Ovary (tissue), 9 donors: ENCODE measurements around the gene NIT1. TPM values are rescaled to one million over a fixed set of nuclear protein-coding genes. Genes with fewer than 3 reads are reported as not detected.

Experiments
- DNase-seq, 5 donors: peaks; one replicate each; pipeline ENCODE4 v3.0.0-alpha.2; 2019 to 2020
- H3K27ac ChIP-seq, 2 donors: fragments of 200-600 bp; one replicate each; pipeline versions ENCODE4 v1.5.1 to v1.8.0; 2019 to 2022
- H3K27me3 ChIP-seq: fragments of 200-600 bp; one replicate; pipeline ENCODE4 v1.8.0; 2022
- H3K36me3 ChIP-seq: fragments of 200-600 bp; sonication (generic); one replicate; pipeline ENCODE4 v1.5.1; 2019
- H3K4me1 ChIP-seq: one replicate; pipeline ENCODE4 v1.8.1; 2013; ENCODE audit warnings: mild to moderate bottlenecking, moderate library complexity; ENCODE audit not compliant: insufficient read depth
- H3K4me3 ChIP-seq: fragments of 200-600 bp; sonication (generic); one replicate; pipeline ENCODE4 v1.5.1; 2017
- H3K9me3 ChIP-seq, 2 donors: fragments of 200-600 bp in 1 of 2; sonication (generic) in 1 of 2; one replicate each; pipeline versions ENCODE4 v1.5.1 to v1.8.1; 2013 to 2019; ENCODE audit warnings: mild to moderate bottlenecking in 1 of 2, moderate library complexity in 1 of 2
- CTCF ChIP-seq, 3 donors: fragments of 450-650 bp in 2 of 3; fragments of 200-600 bp in 1 of 3; IDR thresholded peaks; one replicate each; pipeline versions ENCODE4 v1.5.1 to v1.8.0; 2016 to 2022; ENCODE audit warnings: antibody characterized with exemption in 3 of 3, mild to moderate bottlenecking in 1 of 3
- EP300 ChIP-seq: sonication (generic); formaldehyde crosslinking; IDR thresholded peaks from one replicate; pipeline ENCODE4 v1.6.1; 2017; ENCODE audit warnings: antibody characterized with exemption
- POLR2A ChIP-seq: fragments of 450-650 bp; IDR thresholded peaks from one replicate; pipeline ENCODE4 v1.6.1; 2017; ENCODE audit warnings: antibody characterized with exemption, mild to moderate bottlenecking, moderate library complexity
- WGBS, 3 donors: extraction: QIAGEN DNeasy Blood & Tissue Kit in 1 of 3; methylation state at CpG; one replicate each; pipeline versions ENCODE4 v1.1.5 to v1.1.7; 2013 to 2017; 5-methylcytosine and 5-hydroxymethylcytosine counted together
- intact Hi-C, 4 donors: fragments of 100-400 bp; cut with DNase I; formaldehyde crosslinking; loops; one replicate each; pipeline versions ENCODE4 v1.11.0 to v1.15.1; 2022 to 2023
- polyA plus RNA-seq, 2 donors: library from polyadenylated mRNA; stranded (reverse); fragments of 200-250 nt in 1 of 2; fragments of 350-450 nt in 1 of 2; fragmentation: Illumina TruSeq in 1 of 2; extraction: RNeasy Lipid Tissue Mini Kit (QIAGEN cat#74804) in 1 of 2; gene quantifications; one replicate each; pipeline ENCODE4 v1.2.3, GENCODE V29; 2013 to 2014
- total RNA-seq, 7 donors: library from RNA; depleted of rRNA in 2 of 7; stranded (reverse); fragments of >200 nt in 2 of 7; fragmentation: NEBNext Ultra II Directional in 3 of 7; extraction: Animal tissue kit (Norgen Biotek cat#: 25700) in 3 of 7; gene quantifications; one replicate each; pipeline versions ENCODE4 v1.1.0 to v1.2.4, GENCODE V29; 2016 to 2023
- donor health status: DM: no; HTN: no; CAD: no; lungs with moderate emphysema.
- donor health status: DM: no; HTN: no; CAD: no.
- donor health status: Bipolar disorder and iron deficiency.
- donor health status: DM: yes; HTN: yes; CAD: no.
- donor health status: DM: no; HTN: no; CAD: no.
- donor health status: DM: yes; HTN: yes; CAD: no.

NIT1 gene
- total and polyA plus RNA-seq, 9 donors: 25.4 to 37.5 (median 36.6) TPM

- H3K9me3 ChIP-seq: no peaks in the 10 kb centered on the region
- no peak overlapping the region for H3K4me3 ChIP-seq
- intact Hi-C loops: no loop called here
- no peak overlapping the region for H3K27ac ChIP-seq
- H3K36me3 ChIP-seq: no peaks in the 10 kb centered on the region
- 72 to 79% (median 78%) methylated on average over 3 of the region's 3 CpGs for WGBS, 3 donors
- TF ChIP-seq POLR2A: no peak
- no peak for TF ChIP-seq CTCF (IDR thresholded peaks at IDR 0.05)
- no peak for TF ChIP-seq EP300
- no peaks in the 10 kb centered on the region for H3K27me3 ChIP-seq
- no peaks in the 10 kb centered on the region for H3K4me1 ChIP-seq
- no peak for DNase-seq
These were observed 27.9 kb downstream of the NIT1 start for GRCh38 chr1:161145832-161146231.

- 16 to 19% (median 18%) methylated on average over 9 of the region's 9 CpGs for WGBS, 3 donors
- peak overlapping the region; percentile 61 for H3K4me3 ChIP-seq
- no peaks in the 10 kb centered on the region for H3K27me3 ChIP-seq
- intact Hi-C loops: loop anchor here in 1 of 4 donors (10.0 kb wide), 1 partner anchor 868 kb away; the partner anchor contains the start of gene PEX19
- no peaks in the 10 kb centered on the region for H3K36me3 ChIP-seq
- H3K9me3 ChIP-seq: no peaks in the 10 kb centered on the region
- H3K4me1 ChIP-seq: peaks cover 6% of the 10 kb centered on the region
- DNase-seq: no peak
- no peak for TF ChIP-seq EP300
- TF ChIP-seq POLR2A: no peak
- TF ChIP-seq CTCF (IDR thresholded peaks at IDR 0.05): no peak
- H3K27ac ChIP-seq: peak overlapping the region in 1 of 2 donors; percentile 91
These were observed 35.3 kb downstream of the NIT1 start for GRCh38 chr1:161153176-161153575.

GRCh38 chr1:161153682-161154337 is 35.9 kb downstream of the NIT1 start, which contains the start of gene UFC1:
Gene UFC1, plus strand, starts transcription at chr1:161153978. Its CDS starts 20 bp downstream, at chr1:161153998.
- Histone ChIP-seq H3K4me3 (peak within 1 kb of the TSS; percentile 61), H3K4me1 (peaks cover 6% of the 10 kb centered on the region), H3K36me3 (no peaks in the 10 kb centered on the region), H3K27ac (peak within 1 kb of the TSS; percentile 67 to 91), H3K9me3 (no peaks in the 10 kb centered on the region), H3K27me3 (no peaks in the 10 kb centered on the region)
- 0 to 1% (median 0%) methylated on average over 33 of the region's 33 CpGs for WGBS, 3 donors
- intact Hi-C loops: loop anchor here in 1 of 4 donors (10.0 kb wide), 1 partner anchor 869 kb away; the partner anchor contains the start of gene PEX19
- TF ChIP-seq POLR2A: peak; percentile 27
- TF ChIP-seq EP300: no peak
- TF ChIP-seq CTCF (IDR thresholded peaks at IDR 0.05): peak in 1 of 3 donors; percentile 5
- peak; percentile 73 to 84 (median 77) for DNase-seq

- TF ChIP-seq CTCF (IDR thresholded peaks at IDR 0.05) (no peak), POLR2A (no peak), EP300 (no peak)
- no peak overlapping the region for H3K4me3 ChIP-seq
- H3K36me3 ChIP-seq: no peaks in the 10 kb centered on the region
- intact Hi-C loops: loop anchor here in 1 of 4 donors (10.0 kb wide), 1 partner anchor 873 kb away; the partner anchor contains the start of gene PEX19
- 90 to 97% (median 95%) methylated on average over 1 of the region's 1 CpG for WGBS, 3 donors
- no peak overlapping the region for H3K27ac ChIP-seq
- no peaks in the 10 kb centered on the region for H3K9me3 ChIP-seq
- H3K27me3 ChIP-seq: no peaks in the 10 kb centered on the region
- no peak for DNase-seq
- peaks cover 15% of the 10 kb centered on the region for H3K4me1 ChIP-seq
These were observed 40.0 kb downstream of the NIT1 start for GRCh38 chr1:161157867-161158266.
